Ramos (cell line): ENCODE measurements around the gene TBCCD1.
"Not testable (repeated sequence)": the region's sequence is repeated elsewhere in the genome, so short reads cannot be mapped to it uniquely, and the experiment has no call there.

Experiments used
- in situ Hi-C: fragments of 300-500 bp; cut with MboI; formaldehyde crosslinking; loops from one replicate; pipeline ENCODE4 v1.14.3; 2022; ENCODE audit warnings: low sequenced_read_pairs; ENCODE audit not compliant: unreplicated experiment

Gene TBCCD1

GRCh38 chr3:186598108-186598784, 31.1 kb upstream of the TBCCD1 start:
- in situ Hi-C loops, result no loop called here

DNA sequence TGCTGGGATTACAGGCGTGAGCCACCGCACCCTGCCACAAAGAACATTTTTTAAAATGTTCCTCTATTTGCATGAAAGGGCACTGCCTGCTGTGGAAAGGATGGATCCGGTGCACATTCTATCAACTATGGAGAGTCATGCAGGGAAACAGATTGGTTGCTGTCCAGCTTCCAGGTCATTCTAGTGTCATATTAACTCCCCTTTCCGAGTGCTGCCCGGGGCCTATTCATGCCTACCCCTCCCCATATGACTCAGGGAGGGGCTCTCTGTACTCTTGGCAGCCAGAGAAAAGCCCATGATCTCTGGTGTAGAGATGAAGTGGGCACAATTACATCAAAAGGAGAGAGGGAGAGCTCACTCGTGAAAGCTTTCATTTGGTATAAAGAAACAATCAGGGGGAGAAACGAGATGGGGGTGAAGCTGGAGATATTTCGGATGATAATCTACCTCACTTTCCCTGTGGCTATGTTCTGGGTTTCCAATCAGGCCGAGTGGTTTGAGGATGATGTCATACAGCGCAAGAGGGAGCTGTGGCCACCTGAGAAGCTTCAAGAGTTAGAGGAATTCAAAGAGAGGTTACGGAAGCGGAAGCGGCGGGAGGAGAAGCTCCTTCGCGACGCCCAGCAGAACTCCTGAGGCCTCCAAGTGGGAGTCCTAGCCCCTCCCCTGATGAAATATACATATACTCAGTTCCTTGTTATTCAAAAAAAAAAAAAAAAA, 29.6 kb upstream of the TBCCD1 start:
- in situ Hi-C loops, result no loop called here

GRCh38 chr3:186594591-186595113, 27.5 kb upstream of the TBCCD1 start:
- in situ Hi-C loops, result no loop called here

GRCh38 chr3:186593862-186594261, 26.7 kb upstream of the TBCCD1 start:
- in situ Hi-C loops, result no loop called here

DNA sequence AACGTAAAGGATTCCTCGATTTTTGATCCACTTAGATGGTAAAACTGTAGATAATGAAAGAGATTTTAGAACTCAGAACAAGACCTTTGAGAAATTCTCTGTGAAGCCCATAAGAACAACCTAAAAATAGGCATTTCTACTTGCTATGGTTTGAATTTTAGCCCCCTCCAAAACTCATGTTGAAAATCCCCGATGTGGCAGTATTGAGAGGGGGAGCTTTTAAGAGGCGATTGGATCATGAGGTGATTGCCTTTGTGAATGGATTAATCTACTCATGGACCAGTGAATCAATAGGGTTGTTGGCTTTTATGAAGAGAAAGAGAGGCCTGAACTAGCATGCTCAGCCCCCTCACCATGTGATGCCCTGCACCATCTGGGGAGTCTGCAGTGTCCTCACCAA, 25.5 kb upstream of the TBCCD1 start:
- in situ Hi-C loops, result no loop called here

DNA sequence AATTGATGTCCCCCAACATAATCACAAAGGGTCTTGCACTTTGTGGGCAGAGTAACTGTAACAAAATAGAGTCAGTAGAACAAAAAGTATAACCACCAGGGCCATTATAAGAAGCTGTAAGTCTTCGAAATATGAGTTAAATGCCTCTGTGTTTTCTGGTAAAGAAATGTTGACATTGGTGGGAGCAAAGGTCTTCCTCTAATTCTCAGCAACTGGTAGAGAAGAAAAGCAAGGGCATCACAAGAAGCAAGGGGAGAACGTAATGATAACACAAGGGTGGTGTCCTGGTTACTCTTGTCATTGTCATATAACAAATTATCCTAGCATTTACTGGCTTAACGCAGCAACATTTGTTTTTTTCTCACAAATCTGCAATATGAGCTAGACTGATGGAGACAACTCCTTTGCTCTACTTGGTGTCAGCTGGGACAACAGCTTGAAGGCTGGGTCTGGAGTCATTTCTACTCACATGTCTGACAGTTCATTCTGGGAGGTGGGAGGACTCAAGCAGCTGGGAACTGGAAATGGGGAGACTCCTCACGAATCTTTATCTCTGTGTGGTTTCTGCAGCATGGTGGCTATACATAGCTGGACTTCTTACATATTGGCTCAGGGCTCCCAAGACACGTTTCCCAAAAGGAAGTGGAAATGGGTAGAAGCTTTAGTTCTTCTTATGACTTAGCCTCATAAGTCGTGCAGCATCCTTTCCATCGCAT, 23.6 kb upstream of the TBCCD1 start:
- in situ Hi-C loops, result no loop called here

DNA sequence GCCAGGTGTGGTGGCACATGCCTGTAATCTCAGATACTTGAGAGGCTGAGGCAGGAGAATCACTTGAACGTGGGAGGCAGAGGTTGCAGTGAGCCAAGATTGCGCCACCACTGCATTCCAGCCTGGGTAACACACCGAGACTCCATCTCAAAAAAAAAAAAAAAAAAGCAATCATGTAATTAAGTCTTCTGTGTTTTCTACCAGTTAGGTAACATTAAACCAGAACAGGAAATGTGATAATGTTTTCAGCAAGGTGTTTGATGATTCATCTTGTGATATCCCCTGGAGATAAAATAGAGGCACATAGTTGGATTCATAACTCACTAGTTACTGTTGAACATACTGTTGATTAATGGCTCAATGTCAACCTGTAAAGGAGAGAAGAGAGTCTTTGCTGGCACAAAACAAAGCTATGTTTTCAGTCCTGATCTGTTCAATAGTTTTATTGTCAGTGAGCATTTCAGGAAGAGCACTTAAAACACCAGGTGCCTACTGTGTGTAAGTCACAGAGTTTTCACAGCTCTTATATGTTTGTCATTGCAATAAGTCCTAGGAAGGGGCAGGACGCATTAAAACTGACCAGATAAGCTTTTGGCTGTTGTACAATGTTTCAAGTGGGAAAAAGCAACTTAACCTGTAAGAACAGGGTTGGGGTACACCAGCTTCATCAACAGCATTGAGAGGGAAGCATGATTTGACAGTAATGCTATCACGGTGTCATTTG, 22.9 kb upstream of the TBCCD1 start:
- in situ Hi-C loops, result no loop called here

DNA sequence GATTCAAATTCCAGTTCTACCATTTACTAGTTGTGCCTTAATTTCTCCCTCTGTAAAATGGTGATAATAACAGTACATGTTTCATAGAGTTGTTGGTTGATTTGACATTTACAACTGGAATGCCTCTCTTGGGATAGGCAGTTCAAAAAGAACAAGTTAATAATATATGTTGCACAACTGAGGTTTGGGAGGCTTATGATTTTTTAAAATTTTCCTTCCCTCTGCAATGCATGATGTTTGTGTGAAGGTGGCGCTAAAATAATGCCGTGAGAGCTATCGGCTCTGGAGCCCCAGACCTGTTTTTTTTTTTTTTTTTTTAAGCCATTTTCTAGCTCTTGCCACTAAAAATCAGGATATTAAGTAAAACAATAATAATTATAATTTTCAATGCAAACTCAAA, 22.0 kb upstream of the TBCCD1 start:
- in situ Hi-C loops, result no loop called here

DNA sequence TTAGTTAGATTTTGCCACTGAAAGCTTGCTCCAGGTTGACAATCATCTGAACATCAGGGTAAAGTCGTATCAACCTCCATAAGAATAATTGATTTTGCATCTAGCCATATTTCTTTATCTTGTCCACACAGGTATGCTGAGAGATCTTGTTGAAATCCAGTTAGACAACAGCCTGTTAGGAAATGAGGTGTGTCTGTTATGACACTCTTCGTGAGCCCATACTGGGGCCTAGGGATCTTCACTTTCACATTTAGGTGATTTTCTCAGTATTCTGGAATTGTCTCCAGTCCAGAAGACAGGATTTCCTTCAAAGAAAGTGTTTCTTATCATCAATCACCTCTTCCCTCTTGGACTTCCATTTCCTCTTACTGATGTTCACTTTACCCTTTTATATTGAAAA, 21.5 kb upstream of the TBCCD1 start:
- in situ Hi-C loops, result no loop called here

GRCh38 chr3:186587183-186587582, 20.0 kb upstream of the TBCCD1 start:
- in situ Hi-C loops, result no loop called here

GRCh38 chr3:186586245-186586644, 19.1 kb upstream of the TBCCD1 start:
- in situ Hi-C loops, result not testable (repeated sequence)

DNA sequence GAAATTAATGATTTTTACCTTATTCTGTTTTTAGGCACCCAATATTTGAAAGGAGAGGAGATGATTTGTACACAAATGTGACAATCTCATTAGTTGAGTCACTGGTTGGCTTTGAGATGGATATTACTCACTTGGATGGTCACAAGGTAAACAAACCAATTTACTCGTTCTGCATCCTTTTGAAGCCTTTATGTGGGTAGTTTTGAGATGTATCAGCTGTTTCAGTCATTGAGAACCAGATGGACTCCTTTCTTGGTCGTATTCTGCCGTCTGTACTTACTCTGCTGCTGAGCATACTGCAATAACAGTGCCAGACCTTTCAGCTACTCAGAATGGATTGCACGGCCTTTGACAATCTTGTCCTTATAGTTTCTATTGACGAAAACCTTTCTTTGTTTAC, 16.7 kb upstream of the TBCCD1 start:
- in situ Hi-C loops, result no loop called here

DNA sequence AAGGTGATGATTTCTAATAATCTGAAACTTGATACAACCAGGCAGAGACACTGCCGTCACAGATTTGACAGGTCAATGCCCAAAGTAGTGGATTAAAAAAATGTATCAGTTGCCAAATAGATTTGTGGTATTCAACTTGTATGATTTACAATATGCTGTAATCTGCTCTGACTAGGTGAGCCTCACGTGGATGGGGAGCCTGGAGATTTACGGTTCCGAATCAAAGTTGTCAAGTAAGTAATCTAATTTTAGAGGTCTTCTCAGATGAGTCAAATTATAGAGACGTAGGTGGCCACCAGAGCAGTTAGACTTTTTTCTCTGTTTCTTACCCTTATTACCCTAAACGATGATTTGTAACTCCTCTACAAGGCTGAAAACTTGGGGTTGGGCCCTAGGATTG, 15.4 kb upstream of the TBCCD1 start:
- in situ Hi-C loops, result no loop called here

- in situ Hi-C loops, result no loop called here
Observed at GRCh38 chr3:186580785-186581184, 13.6 kb upstream of the TBCCD1 start.

- in situ Hi-C loops, result no loop called here
Observed at GRCh38 chr3:186577521-186577920, 10.4 kb upstream of the TBCCD1 start.

DNA sequence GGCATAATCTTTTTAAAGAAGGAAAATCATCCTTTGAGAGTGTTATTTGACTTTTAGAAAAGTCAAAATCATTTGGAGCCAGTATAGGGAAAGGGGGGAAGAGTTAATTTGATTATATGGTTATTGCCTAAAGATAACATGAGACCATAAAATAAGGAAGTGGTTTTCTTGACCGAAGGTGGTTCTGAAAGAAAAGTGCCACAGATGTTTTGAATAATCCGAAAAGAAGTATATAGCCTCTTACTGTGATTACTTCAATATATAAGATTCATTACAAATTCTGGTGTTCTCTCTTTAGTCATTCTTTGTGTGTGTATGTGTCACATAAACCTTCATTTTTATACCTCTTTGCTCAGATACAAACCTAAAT, 4.5 kb upstream of the TBCCD1 start:
- in situ Hi-C loops, result no loop called here

DNA sequence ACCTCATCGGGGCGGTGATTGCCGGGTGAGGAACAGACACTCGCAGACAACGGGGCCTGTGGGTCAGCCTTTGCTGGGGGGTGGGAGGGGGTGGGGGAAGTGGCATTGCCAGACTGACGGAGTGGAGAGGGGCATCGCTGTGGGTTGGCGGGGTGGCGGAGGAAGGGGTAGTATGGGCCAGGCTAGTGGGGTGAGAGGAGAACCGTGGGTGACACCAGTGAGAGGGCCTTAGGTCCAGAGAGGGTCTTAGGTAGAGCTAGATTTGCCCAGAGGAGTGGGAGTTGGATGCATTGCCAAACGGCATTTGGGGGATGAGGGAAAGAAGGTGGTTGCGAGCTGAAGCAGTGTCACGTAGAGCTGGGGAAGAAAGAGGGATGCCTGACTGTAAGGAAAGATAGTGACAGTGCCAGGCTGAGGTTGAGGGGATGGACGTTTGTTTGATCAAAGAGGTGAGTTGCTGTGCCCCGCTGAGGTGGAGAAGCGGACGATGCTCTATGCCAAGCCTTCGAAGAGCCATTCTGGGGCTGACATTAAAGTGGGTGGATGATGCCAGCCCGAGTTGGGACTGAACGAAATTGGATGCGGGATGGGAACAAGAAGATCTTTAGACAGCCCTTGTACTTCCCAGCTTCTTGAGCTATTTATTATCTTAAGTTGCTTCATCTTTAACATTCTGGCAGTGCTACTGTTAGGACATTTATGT, 4.0 kb upstream of the TBCCD1 start:
- in situ Hi-C loops, result no loop called here

DNA sequence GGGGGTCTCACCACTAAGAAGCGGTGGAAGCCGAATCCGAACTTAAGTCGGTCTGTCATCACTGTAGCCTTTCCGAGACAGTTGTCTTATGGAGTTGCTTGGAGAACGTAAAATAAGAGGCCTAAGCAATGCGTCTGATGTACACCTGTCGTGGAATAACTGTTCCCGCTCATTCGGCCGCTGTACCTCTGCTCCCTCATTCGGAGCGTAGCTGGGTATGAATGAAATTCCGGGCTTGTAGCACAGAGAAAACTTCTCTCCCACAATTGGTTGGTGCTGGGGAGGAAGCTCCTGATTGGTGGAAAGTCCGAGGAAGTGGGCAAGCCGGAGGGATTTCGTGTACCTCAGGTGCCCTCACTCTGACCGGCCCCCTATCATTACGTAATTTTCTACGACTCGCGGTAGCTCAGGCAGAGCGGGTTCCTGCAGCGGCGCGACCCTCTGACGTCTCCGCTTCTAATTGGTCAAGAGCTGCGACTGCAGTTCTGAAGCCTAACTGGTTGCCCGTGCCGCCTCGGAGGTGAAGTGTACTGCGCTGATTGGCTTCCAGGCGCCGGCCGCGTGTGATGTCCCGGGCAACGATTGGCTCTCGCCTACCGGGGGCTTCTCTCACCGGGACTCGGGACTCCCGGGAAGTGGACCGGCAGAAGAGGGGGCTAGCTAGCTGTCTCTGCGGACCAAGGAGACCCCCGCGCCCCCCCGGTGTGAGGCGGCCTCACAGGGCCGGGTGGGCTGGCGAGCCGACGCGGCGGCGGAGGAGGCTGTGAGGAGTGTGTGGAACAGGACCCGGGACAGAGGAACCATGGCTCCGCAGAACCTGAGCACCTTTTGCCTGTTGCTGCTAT, 3.2 kb upstream of the TBCCD1 start, which contains the start of gene DNAJB11:
Gene DNAJB11 (plus strand): TSS at position 625 of the 845 bp plus-strand sequence. CDS start 178 bp downstream, at position 803.
- in situ Hi-C loops, result no loop called here

DNA sequence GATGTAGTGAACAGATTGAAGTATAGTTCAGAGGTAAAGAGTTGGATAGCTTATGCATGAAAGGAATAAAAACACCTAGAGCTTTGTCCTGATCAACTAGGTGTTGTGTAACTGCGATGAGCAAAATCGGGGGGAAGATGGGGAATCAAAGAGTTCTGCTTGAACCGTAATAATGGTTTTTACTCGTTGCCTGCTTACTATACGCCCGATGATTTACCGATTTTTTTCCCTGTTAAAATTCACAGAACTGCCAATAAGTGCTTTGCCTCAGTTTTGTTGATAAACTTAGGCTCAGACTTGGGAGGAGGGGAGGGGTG, 2.6 kb upstream of the TBCCD1 start:
- in situ Hi-C loops, result no loop called here
